NCI-H1930 (cell line): ENCODE measurements around the gene KIF15.
"Not testable (repeated sequence)": the region's sequence is repeated elsewhere in the genome, so short reads cannot be mapped to it uniquely, and the experiment has no call there.

Source experiments
- DNase-seq, 2 experiments: peaks; one replicate each; lab custom pipeline; 2025; lab: John Stamatoyannopoulos, UW

KIF15 gene

GRCh38 chr3:44821206-44821605, 59.6 kb downstream of the KIF15 start:
- not testable (repeated sequence) for DNase-seq

- no peak for DNase-seq
These were observed 63.8 kb downstream of the KIF15 start for GRCh38 chr3:44825264-44825925.

- no peak for DNase-seq
These were observed 65.6 kb downstream of the KIF15 start for GRCh38 chr3:44827196-44827595.

DNA sequence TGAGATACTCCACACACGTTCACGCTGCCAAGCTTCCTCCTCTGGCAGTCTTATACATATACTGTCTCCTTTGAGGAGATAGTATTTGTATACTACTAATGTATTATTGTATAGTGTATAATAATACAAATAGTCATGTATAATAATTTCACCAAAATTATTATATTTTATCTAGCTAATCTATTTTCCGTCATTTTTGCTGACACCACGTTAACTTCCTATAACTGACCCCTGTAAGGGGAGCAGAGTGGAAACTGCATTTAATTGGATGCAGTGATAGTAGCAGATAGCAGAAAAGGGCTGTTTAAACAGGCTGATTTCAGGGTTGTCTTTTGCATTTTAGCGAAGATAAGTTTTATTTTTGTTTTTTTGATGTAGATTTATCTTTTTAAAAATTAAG, 69.6 kb downstream of the KIF15 start:
- DNase-seq, result no peak

DNA sequence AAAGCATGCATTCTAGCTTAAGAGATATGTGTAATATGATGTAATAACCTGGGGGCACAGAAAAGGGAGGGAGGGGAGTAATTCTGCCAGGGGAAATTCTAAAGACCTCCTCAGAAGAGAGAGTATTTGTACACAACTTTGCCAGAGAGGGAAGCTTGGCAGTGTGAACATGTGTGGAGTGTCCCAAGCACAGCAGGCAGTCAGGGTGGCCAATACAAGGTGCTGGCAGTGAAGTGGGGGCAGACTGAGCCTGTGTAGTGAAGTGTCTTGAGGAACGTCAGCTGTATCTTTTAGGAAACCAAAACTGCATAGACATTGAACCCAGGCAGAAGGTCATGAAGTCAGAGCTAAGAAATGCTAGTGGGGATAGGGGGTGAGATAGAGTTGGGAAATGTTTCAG, 70.4 kb downstream of the KIF15 start:
- DNase-seq, result no peak

DNA sequence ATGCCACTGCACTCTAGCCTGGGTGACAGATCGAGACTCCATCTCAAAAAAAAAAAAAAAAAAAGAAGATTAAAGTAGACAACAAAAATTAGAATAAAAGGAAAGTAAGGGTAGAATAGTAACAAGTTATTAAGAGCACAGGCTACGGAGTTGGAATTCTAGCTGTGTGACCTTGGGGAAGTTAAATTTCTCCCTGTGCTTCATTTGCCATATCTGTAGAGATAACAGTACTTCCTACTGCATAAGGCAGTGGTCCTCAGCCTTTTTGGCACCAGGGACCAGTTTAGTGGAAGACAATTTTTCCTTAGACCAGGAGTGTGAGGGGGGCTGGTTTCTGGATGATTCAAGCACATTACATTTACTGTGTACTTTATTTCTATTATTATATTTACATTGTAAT, 71.4 kb downstream of the KIF15 start:
- no peak for DNase-seq

DNA sequence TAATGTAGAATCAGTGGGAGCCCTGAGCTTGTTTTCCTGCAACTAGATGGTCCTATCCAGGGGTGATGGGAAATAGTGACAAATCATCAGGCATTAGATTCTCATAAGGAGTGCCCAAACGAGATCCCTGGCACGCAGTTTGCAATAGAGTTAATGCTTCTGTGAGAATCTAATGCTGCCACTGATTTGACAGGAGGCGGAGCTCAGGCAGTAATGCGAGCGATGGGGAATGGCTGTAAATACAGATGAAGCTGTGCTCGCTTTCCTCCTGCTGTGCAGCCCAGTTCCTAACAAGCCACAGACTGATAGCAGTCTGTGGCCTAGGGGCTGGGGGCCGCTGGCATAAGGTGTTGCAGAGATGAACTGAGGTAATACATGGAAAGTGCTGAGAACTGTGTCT, 71.8 kb downstream of the KIF15 start:
- DNase-seq, result no peak

DNA sequence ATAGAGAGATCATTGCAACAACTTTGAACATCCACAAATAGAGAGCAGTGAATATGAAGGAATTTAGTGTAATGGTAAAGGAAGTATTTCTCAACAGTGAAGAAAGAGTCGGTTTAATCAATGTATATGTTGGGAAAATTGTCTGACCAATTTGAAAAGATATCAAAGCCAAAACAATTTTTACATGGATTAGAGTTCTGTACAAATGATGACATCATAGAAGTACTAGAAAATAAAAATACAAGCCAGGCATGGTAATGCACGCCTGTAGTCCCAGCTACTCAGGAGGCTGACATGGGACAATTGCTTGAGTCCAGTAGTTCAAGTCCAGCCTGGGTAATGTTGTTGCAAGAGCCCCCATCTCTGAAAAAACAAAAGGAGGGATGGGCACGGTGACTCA, 74.1 kb downstream of the KIF15 start:
- no peak for DNase-seq

- no peak for DNase-seq
These were observed 80.8 kb downstream of the KIF15 start for GRCh38 chr3:44842376-44842775.

DNA sequence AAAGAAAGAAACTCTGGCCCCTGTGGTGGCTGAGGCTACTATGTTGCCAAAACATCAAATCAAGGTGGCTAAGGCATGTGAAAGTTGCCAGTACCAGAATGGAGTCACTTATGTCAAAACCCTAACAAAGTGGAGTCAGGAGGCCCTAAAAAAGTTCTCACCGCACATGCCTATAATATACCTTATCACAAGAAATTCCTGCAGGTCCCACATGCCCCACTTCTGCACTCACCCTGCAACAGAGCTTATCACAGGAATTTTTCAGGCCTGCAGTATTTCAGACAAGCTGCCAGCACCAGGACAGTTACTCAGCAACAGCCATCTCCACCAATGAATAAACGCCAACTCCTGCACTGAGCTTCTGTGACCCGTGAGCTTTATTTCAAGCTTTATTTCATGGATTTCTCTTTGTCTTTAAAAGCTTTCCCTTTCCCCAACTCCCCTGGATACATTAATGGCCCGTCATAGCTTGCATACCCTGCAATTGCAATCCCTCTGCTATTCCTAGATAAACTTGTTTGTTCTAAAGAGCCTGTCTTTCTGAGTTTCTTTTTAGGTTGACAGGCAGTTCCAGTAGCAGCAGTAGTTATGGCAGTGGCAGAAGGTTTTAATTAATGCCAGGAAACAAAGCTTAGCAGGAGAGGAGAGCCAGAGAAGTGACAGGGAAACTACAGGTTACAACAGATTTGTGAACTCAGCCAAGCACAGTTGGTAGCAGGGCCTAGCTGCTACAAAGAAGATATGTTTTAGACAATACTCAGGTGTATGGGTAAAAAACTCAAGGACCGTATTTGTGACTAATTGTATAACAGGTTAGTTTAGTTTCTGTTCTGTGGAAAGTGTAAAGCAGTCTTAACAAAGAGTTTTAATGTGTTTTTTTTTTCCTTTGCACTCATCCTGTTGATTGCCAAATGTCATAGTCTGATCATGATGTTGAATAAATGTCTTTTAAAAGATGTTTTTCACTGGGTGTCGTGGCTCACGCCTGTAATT, 84.2 kb downstream of the KIF15 start:
- DNase-seq, result no peak

DNA sequence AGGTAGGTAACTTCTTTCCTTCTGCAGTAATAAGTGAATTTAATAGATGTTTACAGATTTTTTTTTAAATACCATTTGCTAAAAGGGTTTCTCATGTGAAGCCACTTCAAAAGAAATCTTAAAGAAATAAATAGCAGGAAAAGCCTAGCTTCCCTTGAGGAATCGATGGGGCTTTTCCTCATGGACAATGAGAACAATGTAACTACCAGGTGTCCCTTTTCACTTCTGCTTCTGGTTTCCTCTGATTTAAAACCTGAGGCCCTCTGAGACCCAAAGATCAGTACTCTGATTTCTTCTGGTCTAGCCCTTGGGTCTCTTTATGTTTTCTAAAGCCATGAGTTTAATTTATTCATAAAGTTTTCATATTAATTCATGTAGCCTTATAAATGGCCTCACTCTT, 87.0 kb downstream of the KIF15 start:
- DNase-seq, result no peak

- DNase-seq, result not testable (repeated sequence)
These were observed 95.1 kb downstream of the KIF15 start for GRCh38 chr3:44856663-44857062.

DNA sequence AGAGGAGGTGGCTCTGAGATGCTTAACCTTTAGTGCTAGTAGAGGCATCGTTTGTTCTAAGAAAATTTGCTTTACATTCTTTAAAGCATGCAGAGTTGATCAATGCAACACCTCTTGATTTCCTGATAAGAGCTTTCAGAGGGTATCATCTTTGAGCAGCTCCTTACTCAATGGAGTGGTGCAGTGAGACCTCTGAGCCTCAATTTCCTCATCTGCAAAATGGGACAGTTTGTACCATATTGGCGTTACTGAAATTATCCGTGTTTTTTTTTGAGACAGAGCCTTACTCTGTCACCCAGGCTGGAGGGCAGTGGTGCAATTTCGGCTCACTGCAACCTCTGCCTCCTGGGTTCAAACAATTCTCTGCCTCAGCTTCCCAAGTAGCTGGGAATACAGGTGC, 98.5 kb downstream of the KIF15 start:
- no peak for DNase-seq

DNA sequence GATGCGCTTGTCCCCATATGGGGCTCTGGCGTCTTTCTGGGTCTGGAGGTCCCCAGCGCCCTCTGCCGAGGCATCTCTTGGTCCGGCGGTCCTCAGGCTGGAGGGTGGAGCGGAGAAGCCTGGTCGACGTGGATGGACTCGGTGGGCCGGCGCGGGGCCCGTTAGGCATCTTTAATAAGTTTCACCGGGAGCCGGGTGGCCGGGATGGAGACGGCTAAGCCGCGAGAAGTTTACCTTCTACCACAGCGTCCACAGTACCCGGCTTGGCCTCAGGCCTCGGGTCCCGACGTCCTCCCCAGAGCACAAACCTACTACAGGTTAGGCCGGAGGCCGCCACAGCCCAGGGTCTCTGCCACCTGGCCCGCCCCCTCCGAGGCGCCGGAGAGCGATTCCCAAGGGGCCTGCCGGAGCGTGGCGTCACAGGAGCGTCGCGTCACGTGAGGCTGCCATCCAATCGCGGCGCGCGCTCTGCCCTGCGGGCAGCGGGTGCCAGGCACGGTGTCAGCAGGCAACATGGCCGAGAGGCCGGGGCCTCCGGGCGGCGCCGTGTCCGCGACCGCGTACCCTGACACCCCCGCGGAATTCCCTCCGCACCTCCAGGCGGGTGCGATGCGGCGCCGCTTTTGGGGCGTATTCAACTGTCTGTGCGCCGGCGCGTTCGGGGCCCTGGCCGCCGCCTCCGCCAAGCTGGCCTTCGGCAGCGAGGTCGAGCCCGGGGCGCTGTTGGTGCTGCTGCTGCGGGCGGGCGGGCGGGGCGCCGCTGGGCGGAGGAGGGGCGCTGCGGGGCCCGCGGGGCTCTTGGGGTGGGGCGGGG, 100.0 kb downstream of the KIF15 start, which contains the start of gene TMEM42:
Gene TMEM42, plus strand, starts transcription at position 501 of the 814 bp plus-strand sequence. Its CDS starts 13 bp downstream, at position 514.
- DNase-seq, result peak; percentile 65 to 80

DNA sequence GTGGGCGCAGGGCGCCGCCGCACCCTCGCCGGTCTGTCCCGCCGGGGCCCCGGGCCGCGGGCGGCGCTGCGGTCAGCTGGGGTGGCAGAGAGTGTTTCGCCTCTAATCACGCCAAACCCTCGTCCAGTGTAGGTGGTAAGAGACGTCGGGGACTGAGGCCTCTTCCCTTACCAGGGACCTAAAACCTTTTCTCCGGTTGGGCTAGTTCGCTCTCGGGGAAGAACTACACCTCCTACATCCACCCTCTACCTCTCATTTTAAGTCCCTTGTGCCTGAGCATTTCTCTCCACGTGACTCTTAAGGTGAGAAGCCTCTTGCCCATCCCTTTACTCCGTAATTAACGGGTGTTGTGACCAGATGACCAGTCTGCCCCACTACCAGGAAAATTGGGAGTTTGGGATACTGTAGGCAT, 100.6 kb downstream of the KIF15 start:
- no peak for DNase-seq

GRCh38 chr3:44865272-44866035, 103.9 kb downstream of the KIF15 start:
- DNase-seq, result no peak

GRCh38 chr3:44867421-44868111, 106.0 kb downstream of the KIF15 start:
- no peak for DNase-seq

DNA sequence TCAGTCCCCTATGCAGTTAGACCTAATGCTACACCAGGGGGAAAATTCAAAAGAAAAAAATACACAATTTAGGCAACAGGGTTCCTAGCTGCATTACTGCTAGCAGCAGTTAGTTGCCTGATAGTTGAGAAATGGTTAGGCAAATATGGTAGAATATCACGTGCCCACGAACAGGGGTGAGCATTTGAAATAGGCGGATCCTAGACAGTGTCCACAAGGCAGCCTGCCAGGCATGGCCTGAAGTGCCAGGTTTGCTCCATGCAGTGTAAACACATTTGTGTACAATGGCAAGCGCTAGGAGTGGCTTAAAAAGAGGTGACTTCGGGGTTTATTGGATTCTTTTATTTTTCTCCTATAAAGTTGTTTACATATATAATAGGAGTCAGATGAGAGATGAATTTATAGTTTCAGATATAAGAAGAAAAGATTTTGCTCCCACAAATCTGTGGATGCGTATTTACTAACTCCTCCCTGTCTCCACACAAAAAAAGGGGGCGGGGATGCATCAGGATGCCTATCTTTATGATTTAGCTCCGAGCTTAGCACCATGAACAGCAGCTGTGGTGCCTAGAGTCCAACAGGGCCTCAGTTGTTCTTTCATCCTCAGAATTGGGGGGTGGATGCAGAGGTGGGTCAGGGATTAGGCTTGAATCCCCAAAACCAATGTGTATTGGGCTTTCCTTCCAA, 108.9 kb downstream of the KIF15 start:
- DNase-seq, result no peak

DNA sequence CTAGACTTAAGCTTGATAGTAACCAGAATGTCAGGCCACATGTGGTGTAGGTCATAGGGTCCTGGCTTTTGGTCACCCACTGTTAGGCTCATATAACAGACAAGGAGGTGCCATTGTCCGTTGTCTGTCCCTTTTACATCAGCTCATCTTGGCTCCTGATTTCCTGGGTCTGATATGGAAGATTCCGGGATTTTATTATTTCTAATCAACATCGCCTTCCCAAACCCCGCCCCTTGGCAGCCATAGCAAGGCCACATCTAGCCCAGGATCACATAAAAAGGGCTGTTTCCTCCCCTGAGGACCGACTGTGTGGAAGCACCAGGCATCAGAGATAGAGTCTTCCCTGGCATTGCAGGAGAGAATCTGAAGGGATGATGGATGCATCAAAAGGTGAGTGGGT, 112.7 kb downstream of the KIF15 start, which contains the start of gene TGM4:
Gene TGM4, plus strand, starts transcription at position 301 of the 400 bp plus-strand sequence. Its CDS starts 71 bp downstream, at position 372.
- no peak for DNase-seq

DNA sequence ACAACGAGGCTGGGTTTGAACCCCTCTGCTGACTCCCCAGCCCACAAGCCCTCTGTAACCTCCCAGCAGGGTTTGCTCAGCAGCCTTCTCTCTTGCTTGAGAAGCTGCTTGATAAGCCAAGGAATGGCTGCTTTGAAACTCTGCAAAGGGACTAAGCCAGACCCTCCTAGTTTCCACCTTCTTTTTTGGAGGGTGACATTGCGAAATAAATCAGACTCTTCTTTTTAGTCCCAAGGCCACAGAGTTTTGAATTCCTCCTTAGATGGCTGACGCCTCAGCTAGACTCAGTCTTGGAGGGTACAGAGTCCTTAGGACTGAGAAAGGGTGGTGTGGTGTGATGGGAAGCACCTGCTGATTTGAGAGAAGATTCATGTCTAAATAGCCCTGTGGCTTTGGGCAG, 114.0 kb downstream of the KIF15 start:
- DNase-seq, result no peak
